Hepatocyte (in vitro differentiated cells): ENCODE results near the gene AGRN. TPM values are rescaled to one million over a fixed set of nuclear protein-coding genes. Genes with fewer than 3 reads are reported as not detected.
"Not testable (repeated sequence)": the region's sequence is repeated elsewhere in the genome, so short reads cannot be mapped to it uniquely, and the experiment has no call there.

Experiments
- DNase-seq: peaks from one replicate; pipeline ENCODE4 v3.0.0-alpha.2; 2016; ENCODE audit warnings: low spot score
- H2AFZ ChIP-seq: fragments of 200-600 bp; sonication (generic); 2 replicates; pipeline ENCODE4 v1.6.0; 2016; ENCODE audit warnings: antibody characterized with exemption, mild to moderate bottlenecking
- H3K27ac ChIP-seq: fragments of 200-600 bp; sonication (generic); 2 replicates; pipeline ENCODE4 v1.5.1; 2016; ENCODE audit warnings: mild to moderate bottlenecking
- H3K27me3 ChIP-seq: fragments of 200-600 bp; sonication (generic); 2 replicates; pipeline ENCODE4 v1.6.1; 2016
- H3K36me3 ChIP-seq: fragments of 200-600 bp; sonication (generic); replicated peaks from 2 replicates; pipeline ENCODE4 v1.5.1; 2016; ENCODE audit warnings: low read depth; ENCODE audit not compliant: insufficient read depth
- H3K4me1 ChIP-seq: fragments of 200-600 bp; sonication (generic); 2 replicates; pipeline ENCODE4 v1.5.1; 2016; ENCODE audit warnings: mild to moderate bottlenecking, moderate library complexity; ENCODE audit not compliant: insufficient read depth
- H3K4me2 ChIP-seq: fragments of 200-600 bp; sonication (generic); 2 replicates; pipeline ENCODE4 v1.6.0; 2016
- H3K4me3 ChIP-seq: fragments of 200-600 bp; sonication (generic); 2 replicates; pipeline ENCODE4 v1.5.1; 2016; ENCODE audit warnings: mild to moderate bottlenecking
- H3K79me2 ChIP-seq: fragments of 200-600 bp; sonication (generic); 2 replicates; pipeline ENCODE4 v1.6.0; 2017; ENCODE audit warnings: mild to moderate bottlenecking
- H3K9me2 ChIP-seq: fragments of 200-600 bp; sonication (generic); replicated peaks from 2 replicates; pipeline ENCODE4 v1.6.0; 2017; ENCODE audit warnings: mild to moderate bottlenecking; ENCODE audit not compliant: insufficient read depth
- H3K9me3 ChIP-seq: fragments of 200-600 bp; sonication (generic); 2 replicates; pipeline ENCODE4 v1.5.1; 2016; ENCODE audit warnings: low read depth, mild to moderate bottlenecking
- H4K20me1 ChIP-seq: fragments of 200-600 bp; sonication (generic); 2 replicates; pipeline ENCODE4 v1.6.0; 2016; ENCODE audit warnings: mild to moderate bottlenecking; ENCODE audit not compliant: insufficient read depth, poor library complexity, severe bottlenecking
- EZH2 ChIP-seq: fragments of 200-600 bp; sonication (generic); IDR thresholded peaks from 2 replicates; pipeline ENCODE4 v1.6.1; 2016; ENCODE audit warnings: antibody characterized with exemption, mild to moderate bottlenecking, borderline replicate concordance
- EZH2phosphoT487 ChIP-seq: fragments of 200-600 bp; sonication (generic); IDR thresholded peaks from one replicate; pipeline ENCODE4 v1.6.1; 2018; ENCODE audit warnings: antibody characterized with exemption, mild to moderate bottlenecking, low read depth, moderate library complexity; ENCODE audit not compliant: unreplicated experiment, severe bottlenecking
- WGBS: methylation state at CpG from one replicate; pipeline ENCODE4 v1.1.6; 2016; ENCODE audit warnings: low lambda C conversion rate; ENCODE audit errors: missing lambda C conversion rate; 5-methylcytosine and 5-hydroxymethylcytosine counted together
- polyA plus RNA-seq: library from polyadenylated mRNA; unstranded; fragments of >200 nt; fragmentation: Nextera tagmentation; extraction: Ambion mirVana; gene quantifications from 2 replicates; pipeline ENCODE4 v1.2.1, GENCODE V29; 2016
- total RNA-seq: library from RNA; depleted of rRNA; stranded (reverse); fragments of >200 nt; gene quantifications from 2 replicates; pipeline ENCODE4 v1.2.3, GENCODE V29; 2014
- TF ChIP-seq, protein P1 (sequence below): fragments of 200-600 bp; sonication (generic); IDR thresholded peaks from 2 replicates; pipeline ENCODE4 v1.5.1; 2016; ENCODE audit warnings: antibody characterized with exemption, mild to moderate bottlenecking; ENCODE audit not compliant: poor library complexity

Gene AGRN
- total and polyA plus RNA-seq, 2 experiments from 2014 or later: 53.3 to 81.8 TPM

DNA sequence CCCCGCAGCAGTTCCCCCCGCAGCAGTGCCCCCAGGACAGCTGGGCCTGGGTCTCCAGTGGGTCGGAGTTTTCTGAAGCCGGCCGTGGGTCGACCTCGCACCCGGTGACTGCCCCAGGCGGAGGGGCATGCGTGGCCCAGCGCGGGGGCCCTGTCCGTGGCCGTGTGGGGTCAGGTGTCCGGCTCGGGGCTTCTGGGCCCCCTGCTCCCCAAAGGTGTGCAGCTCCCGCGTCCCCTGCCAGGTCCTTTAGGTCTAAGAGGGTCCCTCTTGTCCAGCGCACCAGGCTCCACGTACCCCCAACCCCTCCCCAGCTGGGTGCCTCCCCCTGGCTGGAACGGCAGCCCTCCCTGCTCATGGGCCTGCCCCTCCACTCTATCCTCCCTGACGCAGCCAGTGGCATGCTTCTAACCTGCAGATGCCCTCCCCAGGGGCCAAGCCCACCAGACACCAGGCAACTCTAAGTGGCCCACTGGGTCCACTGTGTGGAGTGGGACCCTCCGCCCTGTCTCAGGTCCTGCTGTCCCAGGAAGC lies 14.1 kb upstream of the AGRN start:
- peak overlapping the region; percentile 97 for H3K27ac ChIP-seq

DNA sequence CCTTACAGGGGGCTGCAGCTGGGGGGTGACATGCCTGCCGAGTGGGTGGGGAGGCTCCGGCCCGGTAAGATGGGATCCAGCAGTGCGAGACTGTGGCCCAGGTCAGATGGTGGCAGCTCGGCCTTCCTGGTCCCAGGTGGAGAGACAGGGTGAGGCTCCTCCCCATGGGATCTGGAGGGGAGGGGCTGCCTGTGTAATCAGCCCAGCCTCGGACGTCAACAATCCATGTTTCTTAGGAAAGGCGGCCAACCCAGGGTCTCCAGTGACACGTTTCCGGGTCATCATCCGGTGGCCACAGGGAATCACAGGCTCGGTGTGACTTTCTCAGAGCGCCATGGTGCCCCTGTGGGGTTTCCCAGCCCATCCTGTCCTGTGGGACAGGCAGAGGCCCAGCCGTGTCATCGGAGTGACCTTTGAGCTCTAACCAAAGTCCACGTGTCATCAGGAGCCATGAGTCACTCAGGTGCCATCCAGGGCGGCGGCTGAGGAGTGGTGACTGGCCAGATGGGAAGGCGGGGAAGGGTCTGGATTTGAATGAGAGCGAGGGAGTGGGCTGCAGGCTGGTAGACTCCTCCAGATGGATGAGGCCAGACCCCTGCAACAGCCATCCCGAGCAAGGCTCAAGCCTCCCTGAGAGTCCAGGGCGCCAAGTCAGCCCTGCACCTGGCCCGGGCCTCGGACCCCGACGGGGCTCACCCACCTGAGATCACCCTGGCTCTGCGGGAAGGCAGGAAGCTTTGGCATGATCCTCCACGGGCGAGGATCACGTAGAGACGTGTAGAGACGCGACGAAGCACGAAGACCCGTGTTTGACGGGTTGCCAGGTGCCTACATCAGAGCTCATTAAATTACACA lies 13.4 kb upstream of the AGRN start:
- Histone ChIP-seq H2AFZ (no peak overlapping the region), H3K36me3 (no peaks in the 10 kb centered on the region), H3K27ac (peak overlapping the region; percentile 97), H3K79me2 (peaks cover 10% of the 10 kb centered on the region), H3K4me2 (peak overlapping the region; percentile 57), H3K4me3 (no peak overlapping the region), H3K9me3 (no peaks in the 10 kb centered on the region), H4K20me1 (no peaks in the 10 kb centered on the region), H3K9me2 (no peaks in the 10 kb centered on the region), H3K4me1 (peaks cover 26% of the 10 kb centered on the region), H3K27me3 (no peaks in the 10 kb centered on the region)
- WGBS: 76% methylated on average over 35 of the region's 37 CpGs
- TF ChIP-seq, protein P1, sequence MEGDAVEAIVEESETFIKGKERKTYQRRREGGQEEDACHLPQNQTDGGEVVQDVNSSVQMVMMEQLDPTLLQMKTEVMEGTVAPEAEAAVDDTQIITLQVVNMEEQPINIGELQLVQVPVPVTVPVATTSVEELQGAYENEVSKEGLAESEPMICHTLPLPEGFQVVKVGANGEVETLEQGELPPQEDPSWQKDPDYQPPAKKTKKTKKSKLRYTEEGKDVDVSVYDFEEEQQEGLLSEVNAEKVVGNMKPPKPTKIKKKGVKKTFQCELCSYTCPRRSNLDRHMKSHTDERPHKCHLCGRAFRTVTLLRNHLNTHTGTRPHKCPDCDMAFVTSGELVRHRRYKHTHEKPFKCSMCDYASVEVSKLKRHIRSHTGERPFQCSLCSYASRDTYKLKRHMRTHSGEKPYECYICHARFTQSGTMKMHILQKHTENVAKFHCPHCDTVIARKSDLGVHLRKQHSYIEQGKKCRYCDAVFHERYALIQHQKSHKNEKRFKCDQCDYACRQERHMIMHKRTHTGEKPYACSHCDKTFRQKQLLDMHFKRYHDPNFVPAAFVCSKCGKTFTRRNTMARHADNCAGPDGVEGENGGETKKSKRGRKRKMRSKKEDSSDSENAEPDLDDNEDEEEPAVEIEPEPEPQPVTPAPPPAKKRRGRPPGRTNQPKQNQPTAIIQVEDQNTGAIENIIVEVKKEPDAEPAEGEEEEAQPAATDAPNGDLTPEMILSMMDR: no peak
- TF ChIP-seq EZH2phosphoT487: no peak
- no peak for TF ChIP-seq EZH2
- peak; percentile 89 for DNase-seq

More for the DNA sequence above, 14.1 kb upstream of the AGRN start:
- H3K9me2 ChIP-seq: no peaks in the 10 kb centered on the region
- DNase-seq: no peak
- H3K36me3 ChIP-seq: no peaks in the 10 kb centered on the region
- H2AFZ ChIP-seq: no peak overlapping the region
- H3K4me3 ChIP-seq: no peak overlapping the region
- no peaks in the 10 kb centered on the region for H3K9me3 ChIP-seq
- peak overlapping the region; percentile 57 for H3K4me2 ChIP-seq
- 77% methylated on average over 17 of the region's 23 CpGs for WGBS
- TF ChIP-seq EZH2: no peak
- TF ChIP-seq EZH2phosphoT487: no peak
- TF ChIP-seq, protein P1: no peak
- H4K20me1 ChIP-seq: no peaks in the 10 kb centered on the region
- H3K4me1 ChIP-seq: peaks cover 32% of the 10 kb centered on the region
- peaks cover 16% of the 10 kb centered on the region for H3K79me2 ChIP-seq
- H3K27me3 ChIP-seq: no peaks in the 10 kb centered on the region

DNA sequence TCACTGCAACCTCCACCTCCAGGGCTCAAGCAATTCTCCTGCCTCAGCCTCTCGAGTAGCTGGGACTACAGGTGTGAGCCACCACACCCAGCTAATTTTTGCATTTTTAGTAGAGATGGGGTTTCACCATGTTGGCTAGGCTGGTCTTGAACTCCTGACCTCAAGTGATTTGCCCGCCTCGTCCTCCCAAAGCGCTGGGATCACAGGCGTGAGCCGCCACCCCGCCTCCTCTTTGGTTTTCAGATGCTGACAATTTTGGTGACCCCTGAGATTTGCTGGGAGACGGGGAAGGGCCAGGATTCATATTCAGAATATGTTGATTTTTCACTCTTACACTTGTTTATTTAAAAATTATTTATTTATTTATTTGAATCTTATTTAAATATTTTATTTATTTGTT lies 9.8 kb upstream of the AGRN start:
- 93% methylated on average over 8 of the region's 8 CpGs for WGBS

DNA sequence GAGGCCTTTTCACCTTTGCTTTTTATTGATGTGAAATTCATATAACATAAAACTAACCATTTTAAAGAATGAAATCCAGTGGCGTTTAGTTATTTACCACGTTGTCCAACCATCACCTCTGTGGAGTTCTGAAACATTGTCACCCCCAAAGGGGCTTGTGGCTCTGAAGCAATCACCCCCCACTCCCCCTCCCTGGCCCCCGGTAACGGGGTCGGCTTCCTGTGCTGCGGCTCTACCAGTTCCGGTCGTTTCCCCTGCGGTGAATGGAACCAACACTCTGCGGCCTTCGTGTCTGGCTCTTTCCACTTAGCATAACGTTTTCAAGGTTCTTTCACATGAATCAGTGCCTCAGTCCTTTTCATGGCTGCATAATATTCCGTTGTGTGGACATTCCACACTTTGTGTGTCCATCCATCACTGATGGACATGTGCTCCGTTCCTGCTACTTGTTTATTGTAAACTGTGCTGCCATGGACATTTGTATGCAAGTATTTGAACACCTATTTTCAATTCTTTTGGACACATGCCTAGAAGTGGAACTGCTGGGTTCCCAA lies 8.4 kb upstream of the AGRN start:
- WGBS: 90% methylated on average over 14 of the region's 14 CpGs

More for the DNA sequence above, 9.8 kb upstream of the AGRN start:
- H3K4me2 ChIP-seq, H3K4me3 ChIP-seq, H3K27me3 ChIP-seq, DNase-seq, H3K36me3 ChIP-seq, H2AFZ ChIP-seq, H4K20me1 ChIP-seq, H3K79me2 ChIP-seq, H3K9me3 ChIP-seq, H3K9me2 ChIP-seq, H3K27ac ChIP-seq: not testable (repeated sequence)
- peaks cover 22% of the 10 kb centered on the region for H3K4me1 ChIP-seq

DNA sequence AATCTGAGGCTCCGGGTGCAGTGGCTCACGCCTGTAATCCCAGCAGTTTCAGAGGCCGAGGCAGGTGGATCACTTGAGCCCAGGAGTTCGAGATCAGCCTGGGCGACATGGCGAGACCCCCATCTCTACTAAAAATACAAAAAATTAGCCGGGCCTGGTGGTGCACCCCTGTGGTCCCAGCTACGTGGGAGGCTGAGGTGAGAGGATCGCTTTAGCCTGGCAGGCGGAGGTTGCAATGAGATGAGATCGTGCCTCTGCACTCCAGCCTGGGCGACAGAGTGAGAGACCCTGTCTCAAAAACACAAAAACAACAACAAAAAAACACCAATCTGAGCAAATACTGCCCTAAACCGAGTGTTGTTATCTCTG lies 7.2 kb upstream of the AGRN start:
- Histone ChIP-seq H3K4me3 (peak overlapping the region; percentile 28), H3K27ac (peak overlapping the region; percentile 72), H3K4me2 (peak overlapping the region; percentile 96), H2AFZ (peak overlapping the region; percentile 53)
- H3K27me3 ChIP-seq, H3K79me2 ChIP-seq, H4K20me1 ChIP-seq, H3K9me3 ChIP-seq, DNase-seq, H3K36me3 ChIP-seq, H3K9me2 ChIP-seq, H3K4me1 ChIP-seq: not testable (repeated sequence)
- WGBS: 78% methylated on average over 13 of the region's 13 CpGs

More for the DNA sequence above, 8.4 kb upstream of the AGRN start:
- Histone ChIP-seq H2AFZ (no peak overlapping the region), H4K20me1 (no peaks in the 10 kb centered on the region), H3K4me2 (no peak overlapping the region), H3K9me3 (no peaks in the 10 kb centered on the region), H3K27ac (no peak overlapping the region), H3K4me1 (peaks cover 11% of the 10 kb centered on the region), H3K27me3 (no peaks in the 10 kb centered on the region), H3K4me3 (no peak overlapping the region), H3K36me3 (no peaks in the 10 kb centered on the region), H3K9me2 (no peaks in the 10 kb centered on the region), H3K79me2 (no peaks in the 10 kb centered on the region)
- DNase-seq: no peak
- TF ChIP-seq EZH2phosphoT487: no peak
- TF ChIP-seq EZH2: no peak
- TF ChIP-seq, protein P1: no peak
